ENCODE results near the gene SPEG. TPM values are rescaled to one million over a fixed set of nuclear protein-coding genes. Genes with fewer than 3 reads are reported as not detected.
A peak's percentile ranks its signal among the peaks of the same experiment; 100 is the strongest.

The SPEG gene
- total RNA-seq, 2 experiments from 2014 or later, result 15.3 to 17.7 TPM

DNA sequence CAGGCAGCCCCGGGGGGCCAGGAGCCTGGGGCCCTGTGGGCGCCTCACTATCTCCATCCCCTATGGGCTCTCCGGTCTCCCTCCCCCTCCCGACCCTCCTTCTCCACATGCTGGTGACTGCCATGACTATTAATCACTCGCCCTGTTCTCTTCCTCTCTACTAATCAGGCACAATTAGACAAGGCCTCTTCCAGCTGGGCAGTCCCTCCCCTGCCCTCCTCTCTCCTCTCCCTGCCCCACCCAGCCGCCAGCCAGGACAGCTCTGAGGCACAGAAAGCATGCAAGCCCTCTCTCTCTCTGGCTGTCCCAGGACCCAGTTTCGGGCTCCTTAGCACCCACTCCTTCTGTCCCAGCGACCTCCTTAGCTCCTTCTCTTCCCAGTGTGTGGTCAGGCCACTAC is 85.4 kb downstream of the SPEG start:
- H3K27me3 ChIP-seq (ENCODE audit: control insufficient read depth in 1 of 2, insufficient read depth in 2 of 2, low read length in 2 of 2), result peaks cover 55 to 97% of the 10 kb centered on the region in 2 experiments

DNA sequence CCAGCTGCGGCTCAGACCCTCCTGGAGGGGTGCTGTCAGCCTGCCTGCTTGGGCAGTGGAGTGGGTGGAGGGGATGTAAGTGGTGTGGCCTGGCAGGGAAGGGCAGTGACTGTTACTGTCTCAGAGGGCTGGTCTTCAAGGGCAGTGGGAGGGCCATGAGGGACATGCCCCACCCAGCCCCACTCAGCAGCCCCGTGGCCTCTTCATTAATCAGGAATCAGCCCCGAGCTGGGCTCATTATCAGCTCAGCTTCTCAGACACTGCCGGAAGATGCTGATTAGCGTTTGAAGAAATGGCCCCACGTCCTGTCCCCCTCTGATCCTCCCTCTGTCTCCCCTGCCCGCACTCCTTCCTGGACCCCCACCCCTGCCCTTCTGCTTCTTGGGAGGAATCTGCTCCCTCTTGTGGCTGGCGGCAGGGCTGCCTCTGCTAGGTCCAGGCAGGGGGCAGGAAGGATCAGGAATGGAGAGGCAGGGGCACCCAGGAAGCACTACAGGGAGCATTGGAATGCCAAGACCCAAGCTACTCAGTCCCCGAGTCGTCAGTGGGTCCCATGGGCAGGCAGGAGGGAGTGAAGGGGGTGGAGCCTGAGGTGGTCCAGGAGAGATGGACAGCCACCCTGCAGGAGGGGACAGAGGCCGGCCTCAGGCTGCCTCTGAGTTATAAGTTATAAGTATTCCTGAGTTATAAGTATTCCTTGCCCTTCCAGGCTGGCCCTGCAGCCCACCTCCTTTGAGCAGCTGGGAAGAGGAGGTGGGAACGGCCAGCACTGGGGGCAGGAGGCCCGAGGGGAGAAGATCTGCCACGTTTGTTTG is 86.6 kb downstream of the SPEG start:
- no peaks in the 10 kb centered on the region for H3K36me3 ChIP-seq (ENCODE audit: insufficient read depth, low read length)
- peaks cover 0 to 6% of the 10 kb centered on the region in 2 experiments for H3K9me3 ChIP-seq (ENCODE audit: control insufficient read depth in 1 of 2, insufficient read depth in 1 of 2, low read length in 2 of 2)
- Mint-ChIP-seq H3K27me3 (peaks cover 89% of the 10 kb centered on the region), H3K27ac (no peak overlapping the region), H3K4me1 (ENCODE audit: low read depth) (peaks cover 20% of the 10 kb centered on the region), H3K36me3 (ENCODE audit: low read depth) (no peaks in the 10 kb centered on the region), H3K4me3 (no peak overlapping the region), H3K9me3 (no peaks in the 10 kb centered on the region)
- no peak for ATAC-seq (ENCODE audit: poor library complexity)
- H3K4me3 ChIP-seq (ENCODE audit: low read length), result no peak overlapping the region
- CTCF ChIA-PET, result interaction anchor here (2.2 to 2.4 kb wide), 2 partner anchors 9 to 11 kb away, joined by 9 to 10 read pairs; no protein-coding TSS in a partner anchor
- TF ChIP-seq CTCF (IDR thresholded peaks at IDR 0.05), result no peak
- H3K27ac ChIP-seq (ENCODE audit: low read depth in 1 of 2, low read length in 2 of 2), result no peak overlapping the region
- peak in 2 of 14 experiments; percentile 20 to 21 for DNase-seq
- POLR2A ChIA-PET, result interaction anchor here (1.6 kb wide), 1 partner anchor 11 kb away, joined by 4 read pairs; no protein-coding TSS in a partner anchor
- intact Hi-C loops (cut with DNase I, micrococcal nuclease), result no loop called here
- peaks cover 62 to 97% of the 10 kb centered on the region in 2 experiments for H3K27me3 ChIP-seq (ENCODE audit: control insufficient read depth in 1 of 2, insufficient read depth in 2 of 2, low read length in 2 of 2)
- H3K4me1 ChIP-seq (ENCODE audit: insufficient read depth, low read length), result peaks cover 19% of the 10 kb centered on the region

More for the DNA sequence above, 85.4 kb downstream of the SPEG start:
- no peak overlapping the region for H3K27ac Mint-ChIP-seq
- intact Hi-C loops (cut with DNase I, micrococcal nuclease), result no loop called here
- no peak overlapping the region for H3K4me3 Mint-ChIP-seq
- no peaks in the 10 kb centered on the region for H3K9me3 Mint-ChIP-seq
- Histone ChIP-seq H3K4me1 (ENCODE audit: insufficient read depth, low read length) (peaks cover 19% of the 10 kb centered on the region), H3K27ac (ENCODE audit: low read depth in 1 of 2, low read length in 2 of 2) (no peak overlapping the region), H3K9me3 (ENCODE audit: control insufficient read depth in 1 of 2, insufficient read depth in 1 of 2, low read length in 2 of 2) (peaks cover 0 to 6% of the 10 kb centered on the region in 2 experiments), H3K4me3 (ENCODE audit: low read length) (no peak overlapping the region), H3K36me3 (ENCODE audit: insufficient read depth, low read length) (no peaks in the 10 kb centered on the region)
- ATAC-seq (ENCODE audit: poor library complexity), result no peak
- TF ChIP-seq CTCF (IDR thresholded peaks at IDR 0.05), result no peak
- CTCF ChIA-PET, result interaction anchor here (2.2 to 2.4 kb wide), 2 partner anchors 10 kb away, joined by 9 to 10 read pairs; no protein-coding TSS in a partner anchor
- no peak for DNase-seq
- peaks cover 85% of the 10 kb centered on the region for H3K27me3 Mint-ChIP-seq
- H3K4me1 Mint-ChIP-seq (ENCODE audit: low read depth), result peaks cover 20% of the 10 kb centered on the region
- no peaks in the 10 kb centered on the region for H3K36me3 Mint-ChIP-seq (ENCODE audit: low read depth)
- POLR2A ChIA-PET, result interaction anchor here (0.9 kb wide), 1 partner anchor 22 kb away, joined by 3 read pairs; the partner anchor contains the start of gene GMPPA

DNA sequence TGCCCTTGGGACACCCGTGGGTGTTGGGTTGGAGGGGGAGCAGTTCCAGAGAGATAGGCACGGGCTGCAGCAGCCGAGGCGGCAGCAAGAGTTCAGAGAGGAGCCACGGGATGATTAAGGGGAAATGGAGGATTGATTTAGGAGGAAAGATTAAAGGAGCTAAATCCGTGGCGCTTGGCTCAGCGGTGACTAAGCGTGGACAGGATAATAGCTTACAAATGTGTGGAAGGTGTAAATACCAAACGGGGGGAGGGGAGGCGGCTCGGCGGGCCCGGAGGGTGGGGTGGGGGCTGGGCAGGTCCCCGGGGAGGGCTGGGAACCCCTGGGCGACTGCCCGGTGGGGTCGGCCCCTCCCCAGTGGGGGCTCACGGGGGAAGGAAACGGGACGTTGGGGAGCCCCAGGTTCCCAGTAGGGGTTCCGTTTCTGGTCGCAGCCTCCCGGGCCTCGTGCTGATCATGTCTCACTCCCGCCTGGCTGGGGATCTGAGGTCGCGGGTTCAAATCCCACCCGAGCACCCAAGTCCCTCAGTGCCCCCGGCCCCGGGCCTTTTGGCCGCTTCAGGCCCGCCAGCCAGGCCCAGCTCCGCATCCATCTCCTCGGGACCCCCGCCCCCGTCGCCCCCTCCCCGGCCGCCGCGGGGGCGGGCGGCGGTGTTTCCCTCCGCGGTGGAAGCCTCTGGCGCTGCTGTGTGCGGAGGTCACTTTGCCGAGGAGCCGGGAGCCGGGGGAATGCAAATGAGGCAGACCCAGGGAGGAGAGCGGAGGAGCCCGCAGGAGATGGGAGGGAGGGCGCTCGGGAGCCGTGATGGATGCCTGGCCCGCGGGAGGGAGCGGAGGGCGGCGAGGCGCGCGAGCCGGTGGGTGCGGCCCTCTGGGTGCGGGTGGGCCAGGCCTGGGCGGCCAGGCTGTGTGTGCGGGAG is 87.7 kb downstream of the SPEG start:
- Mint-ChIP-seq H3K36me3 (ENCODE audit: low read depth) (no peaks in the 10 kb centered on the region), H3K27ac (no peak overlapping the region), H3K9me3 (no peaks in the 10 kb centered on the region), H3K27me3 (peaks cover 89% of the 10 kb centered on the region), H3K4me1 (ENCODE audit: low read depth) (peaks cover 20% of the 10 kb centered on the region), H3K4me3 (peak overlapping the region; percentile 5)
- Histone ChIP-seq H3K27me3 (ENCODE audit: control insufficient read depth in 1 of 2, insufficient read depth in 2 of 2, low read length in 2 of 2) (peaks cover 68 to 97% of the 10 kb centered on the region in 2 experiments), H3K27ac (ENCODE audit: low read depth in 1 of 2, low read length in 2 of 2) (no peak overlapping the region), H3K4me3 (ENCODE audit: low read length) (no peak overlapping the region), H3K9me3 (ENCODE audit: control insufficient read depth in 1 of 2, insufficient read depth in 1 of 2, low read length in 2 of 2) (peaks cover 0 to 6% of the 10 kb centered on the region in 2 experiments), H3K4me1 (ENCODE audit: insufficient read depth, low read length) (peaks cover 19% of the 10 kb centered on the region), H3K36me3 (ENCODE audit: insufficient read depth, low read length) (no peaks in the 10 kb centered on the region)
- no peak for DNase-seq
- intact Hi-C loops (cut with DNase I, micrococcal nuclease), result no loop called here
- POLR2A ChIA-PET, result interaction anchor here (0.6 to 1.6 kb wide), 2 partner anchors 12 to 19 kb away, joined by 3 to 4 read pairs; no protein-coding TSS in a partner anchor
- CTCF ChIA-PET, result interaction anchor here (2.4 kb wide), 1 partner anchor 8 kb away, joined by 9 read pairs; no protein-coding TSS in a partner anchor
- ATAC-seq (ENCODE audit: poor library complexity), result peak; percentile 17
- TF ChIP-seq CTCF (IDR thresholded peaks at IDR 0.05), result no peak
